Measurements from ENCODE around the gene LGALS3. TPM values are rescaled to one million over a fixed set of nuclear protein-coding genes. Genes with fewer than 3 reads are reported as not detected.

Gene LGALS3
- total RNA-seq, 1 experiment from 2014 or later = 117 TPM

GRCh38 chr14:55123852-55124639, 5.0 kb upstream of the LGALS3 start:
- no peak for DNase-seq
- Histone ChIP-seq H3K27me3 (no peaks in the 10 kb centered on the region), H3K36me3 (no peaks in the 10 kb centered on the region), H3K9me3 (no peaks in the 10 kb centered on the region), H3K4me3 (no peak overlapping the region)

- Histone ChIP-seq H3K27me3 (no peaks in the 10 kb centered on the region), H3K9me3 (no peaks in the 10 kb centered on the region), H3K4me3 (no peak overlapping the region), H3K36me3 (no peaks in the 10 kb centered on the region)
- no peak for DNase-seq
Observed at GRCh38 chr14:55124774-55125386, 4.2 kb upstream of the LGALS3 start.

- Histone ChIP-seq H3K9me3 (no peaks in the 10 kb centered on the region), H3K27me3 (no peaks in the 10 kb centered on the region), H3K36me3 (no peaks in the 10 kb centered on the region), H3K4me3 (no peak overlapping the region)
- DNase-seq = no peak
Observed at GRCh38 chr14:55125403-55125802, 3.6 kb upstream of the LGALS3 start.

GRCh38 chr14:55126034-55126433, 3.0 kb upstream of the LGALS3 start:
- Histone ChIP-seq H3K36me3 (no peaks in the 10 kb centered on the region), H3K27me3 (no peaks in the 10 kb centered on the region), H3K9me3 (no peaks in the 10 kb centered on the region), H3K4me3 (no peak overlapping the region)
- no peak for DNase-seq

GRCh38 chr14:55126932-55127459, 2.1 kb upstream of the LGALS3 start:
- no peak for DNase-seq
- no peaks in the 10 kb centered on the region for H3K36me3 ChIP-seq
- no peaks in the 10 kb centered on the region for H3K9me3 ChIP-seq
- H3K4me3 ChIP-seq = no peak overlapping the region
- H3K27me3 ChIP-seq = no peaks in the 10 kb centered on the region

GRCh38 chr14:55127460-55127951, 1.5 kb upstream of the LGALS3 start:
- H3K4me3 ChIP-seq = no peak overlapping the region
- no peaks in the 10 kb centered on the region for H3K27me3 ChIP-seq
- DNase-seq = peak; percentile 54
- H3K36me3 ChIP-seq = no peaks in the 10 kb centered on the region
- no peaks in the 10 kb centered on the region for H3K9me3 ChIP-seq

GRCh38 chr14:55128386-55129085, 516 bp upstream of the LGALS3 start:
- H3K4me3 ChIP-seq = peak overlapping the region; percentile 68
- H3K27me3 ChIP-seq = no peaks in the 10 kb centered on the region
- no peak for DNase-seq
- H3K36me3 ChIP-seq = no peaks in the 10 kb centered on the region
- H3K9me3 ChIP-seq = no peaks in the 10 kb centered on the region

GRCh38 chr14:55129428-55130195, 560 bp downstream of the LGALS3 start:
- DNase-seq = peak; percentile 65
- no peaks in the 10 kb centered on the region; the same call in none of the 2 replicates for H3K36me3 ChIP-seq
- H3K4me3 ChIP-seq = peak overlapping the region; percentile 68

GRCh38 chr14:55130196-55130550, 1.1 kb downstream of the LGALS3 start:
- DNase-seq = no peak
- H3K36me3 ChIP-seq = no peaks in the 10 kb centered on the region; the same call in none of the 2 replicates

More at GRCh38 chr14:55129428-55130195, 560 bp downstream of the LGALS3 start:
- Histone ChIP-seq H3K9me3 (no peaks in the 10 kb centered on the region), H3K27me3 (no peaks in the 10 kb centered on the region)

GRCh38 chr14:55131370-55132137, 2.5 kb downstream of the LGALS3 start:
- H3K4me3 ChIP-seq = no peak overlapping the region
- H3K36me3 ChIP-seq = no peaks in the 10 kb centered on the region; the same call in none of the 2 replicates
- no peaks in the 10 kb centered on the region for H3K9me3 ChIP-seq
- no peak for DNase-seq
- H3K27me3 ChIP-seq = no peaks in the 10 kb centered on the region

More at GRCh38 chr14:55130196-55130550, 1.1 kb downstream of the LGALS3 start:
- Histone ChIP-seq H3K27me3 (no peaks in the 10 kb centered on the region), H3K9me3 (no peaks in the 10 kb centered on the region), H3K4me3 (peak overlapping the region; percentile 68)

- H3K36me3 ChIP-seq = peaks cover 3% of the 10 kb centered on the region
Observed at GRCh38 chr14:55133416-55133815, 4.4 kb downstream of the LGALS3 start.

GRCh38 chr14:55136241-55136640, 7.2 kb downstream of the LGALS3 start:
- Histone ChIP-seq H3K4me3 (no peak overlapping the region), H3K27me3 (no peaks in the 10 kb centered on the region), H3K9me3 (no peaks in the 10 kb centered on the region), H3K36me3 (peaks cover 16% of the 10 kb centered on the region)
- DNase-seq = no peak

More at GRCh38 chr14:55133416-55133815, 4.4 kb downstream of the LGALS3 start:
- DNase-seq = peak; percentile 8
- Histone ChIP-seq H3K27me3 (no peaks in the 10 kb centered on the region), H3K9me3 (no peaks in the 10 kb centered on the region), H3K4me3 (no peak overlapping the region)

GRCh38 chr14:55136885-55137786, 8.1 kb downstream of the LGALS3 start:
- Histone ChIP-seq H3K36me3 (peaks cover 20% of the 10 kb centered on the region), H3K4me3 (no peak overlapping the region), H3K27me3 (no peaks in the 10 kb centered on the region), H3K9me3 (no peaks in the 10 kb centered on the region)
- no peak for DNase-seq

GRCh38 chr14:55138091-55138490, 9.0 kb downstream of the LGALS3 start:
- Histone ChIP-seq H3K4me3 (no peak overlapping the region), H3K36me3 (peaks cover 20% of the 10 kb centered on the region), H3K9me3 (no peaks in the 10 kb centered on the region), H3K27me3 (no peaks in the 10 kb centered on the region)
- DNase-seq = no peak

GRCh38 chr14:55139141-55139540, 10.1 kb downstream of the LGALS3 start:
- Histone ChIP-seq H3K9me3 (no peaks in the 10 kb centered on the region), H3K27me3 (no peaks in the 10 kb centered on the region), H3K4me3 (no peak overlapping the region), H3K36me3 (peaks cover 22% of the 10 kb centered on the region)
- DNase-seq = no peak

Data from MG63 (cell line).